Glomerular visceral epithelial cell (primary cell): Measurements from ENCODE around the gene EFNB1.
"Not testable (repeated sequence)": the region's sequence is repeated elsewhere in the genome, so short reads cannot be mapped to it uniquely, and the experiment has no call there.

Source experiments
- DNase-seq: peaks from one replicate; pipeline ENCODE4 v3.0.0-alpha.2; 2016; ENCODE audit errors: extremely low spot score

Gene EFNB1

DNA sequence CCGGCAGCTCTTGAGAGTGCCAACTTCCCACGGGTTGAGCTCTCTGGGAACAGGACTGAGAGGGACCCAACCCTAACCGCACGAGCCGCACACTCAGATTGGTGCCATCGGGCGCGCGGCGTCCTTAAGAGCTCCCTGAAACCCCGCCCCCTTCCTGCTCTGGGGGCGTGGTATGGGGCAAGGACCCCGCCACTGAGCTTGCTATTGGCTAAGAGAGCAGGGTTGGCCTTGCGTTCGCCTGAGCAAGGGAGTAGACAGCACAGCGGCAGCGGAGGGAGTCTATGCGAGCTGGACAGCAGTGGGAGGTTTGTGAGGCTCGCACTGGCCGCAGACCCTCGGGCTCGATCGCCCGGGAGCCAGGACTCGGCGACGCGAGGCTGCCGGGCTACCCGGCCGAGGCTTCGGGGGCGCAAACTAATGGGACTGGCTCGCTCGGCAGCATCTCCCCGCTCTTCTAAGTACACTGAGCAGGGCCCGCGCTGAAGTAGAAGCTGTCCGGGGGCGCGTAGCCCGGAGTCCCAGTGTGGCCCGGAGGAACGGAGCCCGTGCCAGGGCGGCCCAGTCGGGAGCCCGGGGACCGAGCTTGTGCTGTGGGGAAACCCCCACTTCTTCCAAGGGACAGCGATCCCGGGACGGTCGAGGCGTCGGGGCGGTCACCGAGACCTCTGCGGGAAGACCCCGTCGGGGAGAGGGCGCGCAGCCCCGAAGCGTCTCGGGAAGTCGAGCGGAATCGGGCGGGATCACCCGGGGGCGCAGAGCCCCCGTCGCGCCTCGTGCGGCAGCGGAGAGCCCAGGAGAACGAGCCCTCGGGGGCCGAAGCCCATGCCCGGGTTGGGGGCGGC is at the start of gene EFNB1:
Gene EFNB1, plus strand, starts transcription at position 282 of the 842 bp plus-strand sequence. CDS start 756 bp downstream, outside the sequence.
- peak; percentile 94 for DNase-seq

GRCh38 chrX:68781295-68781694 is 47.5 kb upstream of the EFNB1 start:
- not testable (repeated sequence) for DNase-seq

- no peak for DNase-seq
Measured at GRCh38 chrX:68784816-68785215, 44.0 kb upstream of the EFNB1 start.

GRCh38 chrX:68786581-68786980 is 42.2 kb upstream of the EFNB1 start:
- not testable (repeated sequence) for DNase-seq

GRCh38 chrX:68789966-68790365 is 38.9 kb upstream of the EFNB1 start:
- no peak for DNase-seq

GRCh38 chrX:68792083-68792482 is 36.7 kb upstream of the EFNB1 start:
- no peak for DNase-seq

GRCh38 chrX:68794461-68794860 is 34.4 kb upstream of the EFNB1 start:
- no peak for DNase-seq

GRCh38 chrX:68795741-68796140 is 33.1 kb upstream of the EFNB1 start:
- no peak for DNase-seq

DNA sequence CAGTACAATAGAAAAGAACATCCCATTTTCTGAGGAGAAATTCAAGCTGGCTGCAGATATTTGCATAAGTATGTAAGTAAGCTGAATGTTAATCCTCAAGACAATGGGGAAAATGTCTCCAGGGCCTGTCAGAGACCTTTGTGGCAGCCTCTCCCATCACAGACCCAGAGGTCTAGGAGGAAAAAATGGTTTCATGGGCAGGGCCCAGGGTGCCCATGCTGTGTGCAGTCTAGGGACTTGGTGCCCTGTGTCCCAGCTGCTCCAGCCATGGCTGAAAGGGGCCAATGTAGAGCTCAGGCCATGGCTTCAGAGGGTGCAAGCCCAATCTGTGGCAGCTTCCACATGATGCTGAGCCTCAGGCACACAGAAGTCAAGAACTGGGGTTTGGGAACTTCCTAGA is 30.4 kb upstream of the EFNB1 start:
- DNase-seq = not testable (repeated sequence)

DNA sequence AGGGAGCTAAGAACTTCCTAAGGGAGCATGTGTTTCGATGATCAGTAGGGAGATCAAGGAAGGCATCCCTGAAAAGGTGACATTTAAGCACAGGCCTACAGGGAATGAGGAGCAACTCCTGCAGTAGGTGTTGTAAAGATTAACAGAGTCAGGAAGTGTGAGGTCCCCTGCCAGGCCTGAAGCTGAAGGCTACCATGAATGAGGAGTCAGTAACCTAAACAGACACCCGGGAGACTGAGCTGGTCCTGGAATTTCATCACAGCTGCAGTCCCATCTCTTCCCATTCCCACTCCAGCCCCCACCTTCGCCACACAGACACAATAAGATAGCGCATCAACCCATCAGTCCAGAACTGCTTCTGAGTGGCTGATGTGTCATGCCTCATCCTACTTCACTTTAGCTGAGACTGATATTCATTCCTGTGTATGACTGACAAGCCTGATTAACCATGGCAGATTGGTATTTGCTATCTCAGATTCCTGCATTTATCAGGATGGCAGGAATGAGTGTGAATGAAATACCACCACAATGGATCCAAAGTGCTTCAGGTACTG is 27.0 kb upstream of the EFNB1 start:
- DNase-seq = no peak

DNA sequence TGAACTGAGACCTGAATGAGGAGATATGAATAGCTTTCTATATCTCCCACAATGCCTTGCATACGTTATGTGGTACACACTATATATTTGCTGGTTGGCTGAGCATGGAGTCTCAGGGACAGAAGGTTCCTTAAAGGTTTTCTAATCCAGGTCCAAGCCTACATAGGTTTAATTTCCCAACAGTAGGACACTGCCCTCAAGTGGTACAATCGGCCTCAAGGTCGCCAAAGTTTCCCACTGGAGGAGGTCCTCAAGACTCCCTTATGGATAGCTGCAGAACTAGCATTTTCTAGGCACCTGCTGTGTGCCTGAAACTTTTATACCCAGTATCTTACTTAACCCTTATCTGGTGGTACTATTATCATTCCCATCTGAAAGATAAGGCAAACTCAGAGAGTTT is 21.0 kb upstream of the EFNB1 start:
- DNase-seq = peak; percentile 15

- DNase-seq = no peak
Measured at GRCh38 chrX:68808686-68809357, 20.0 kb upstream of the EFNB1 start.

GRCh38 chrX:68820476-68821110 is 8.2 kb upstream of the EFNB1 start:
- no peak for DNase-seq

- no peak for DNase-seq
Measured at GRCh38 chrX:68821616-68822015, 7.2 kb upstream of the EFNB1 start.

- peak; percentile 49 for DNase-seq
Measured at GRCh38 chrX:68822641-68823410, 6.0 kb upstream of the EFNB1 start.

DNA sequence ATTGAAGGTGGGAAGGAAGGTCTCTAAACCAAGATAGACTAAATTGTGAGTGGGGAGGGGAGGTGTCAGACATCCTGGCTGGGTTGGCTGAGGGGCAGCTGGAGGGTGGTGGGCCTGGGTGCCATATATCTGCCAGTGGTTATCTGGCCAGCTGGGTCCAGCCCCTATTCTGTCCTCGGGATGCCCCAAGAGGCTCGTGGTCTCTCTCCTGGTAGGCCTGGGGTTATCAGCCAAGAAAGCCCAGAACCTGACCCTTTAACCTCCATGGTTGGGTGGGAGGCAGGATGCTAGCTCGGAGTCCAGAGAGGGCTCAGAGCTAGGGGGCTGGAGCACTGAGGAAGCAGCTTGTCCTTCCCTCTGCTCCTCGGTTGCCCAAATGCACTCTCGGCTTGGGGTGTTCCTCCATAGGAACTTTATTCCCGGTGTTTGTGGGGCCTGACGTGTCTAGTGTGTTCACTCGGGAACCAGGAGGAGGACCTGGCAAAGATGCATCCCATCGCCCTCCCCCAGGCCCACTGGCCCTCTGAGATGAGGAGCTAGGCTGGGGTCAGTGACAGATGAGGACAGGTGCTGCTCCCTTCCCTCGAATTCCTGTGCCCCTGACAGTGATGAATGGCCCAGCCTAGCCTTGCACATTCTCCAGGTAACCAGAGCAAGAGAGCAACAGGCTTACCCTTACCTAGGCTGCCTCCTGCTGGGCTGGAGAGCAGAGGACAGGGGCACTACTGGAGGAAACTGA is 5.2 kb upstream of the EFNB1 start:
- no peak for DNase-seq

DNA sequence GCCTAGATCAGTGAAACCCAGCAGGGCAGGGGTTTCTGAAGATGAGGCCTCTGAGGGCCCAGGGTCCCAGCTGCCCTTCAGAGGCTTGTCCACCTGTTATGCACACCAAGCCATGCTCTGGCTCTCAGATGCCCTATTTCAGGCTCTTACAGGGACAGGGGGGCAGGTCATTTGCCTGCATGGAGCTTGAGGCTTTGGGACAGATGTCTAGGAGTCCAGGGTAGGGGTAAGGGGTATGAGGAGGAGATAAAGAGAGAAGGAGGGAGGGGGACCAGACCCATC is 4.7 kb upstream of the EFNB1 start:
- no peak for DNase-seq

DNA sequence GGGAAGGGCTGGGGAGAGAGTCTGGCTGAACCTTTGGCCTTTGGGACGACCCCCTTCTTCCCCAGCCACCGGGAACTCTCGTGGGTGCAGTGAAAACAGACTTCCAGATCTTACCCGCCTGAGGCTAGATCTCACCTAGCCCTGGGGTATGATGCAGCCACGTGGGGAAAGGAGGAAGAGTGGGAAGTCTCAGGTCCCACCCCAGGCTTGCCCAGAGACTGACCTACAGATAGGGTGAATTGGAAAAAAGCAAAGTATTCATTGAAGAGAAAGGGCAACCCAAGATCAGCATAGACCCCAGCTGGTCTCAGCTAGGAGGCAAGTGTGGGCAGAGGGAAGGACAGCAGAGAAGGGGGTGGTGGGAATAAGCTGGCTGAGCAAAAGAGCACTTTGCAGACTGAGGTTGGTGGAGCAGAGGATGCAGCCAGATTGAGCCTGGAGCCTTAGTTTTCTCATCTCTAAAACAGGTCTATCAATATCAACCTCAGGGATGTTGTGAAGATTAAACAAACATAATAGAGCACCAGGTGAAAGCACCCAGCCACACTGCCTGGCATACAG is 4.2 kb upstream of the EFNB1 start:
- no peak for DNase-seq

DNA sequence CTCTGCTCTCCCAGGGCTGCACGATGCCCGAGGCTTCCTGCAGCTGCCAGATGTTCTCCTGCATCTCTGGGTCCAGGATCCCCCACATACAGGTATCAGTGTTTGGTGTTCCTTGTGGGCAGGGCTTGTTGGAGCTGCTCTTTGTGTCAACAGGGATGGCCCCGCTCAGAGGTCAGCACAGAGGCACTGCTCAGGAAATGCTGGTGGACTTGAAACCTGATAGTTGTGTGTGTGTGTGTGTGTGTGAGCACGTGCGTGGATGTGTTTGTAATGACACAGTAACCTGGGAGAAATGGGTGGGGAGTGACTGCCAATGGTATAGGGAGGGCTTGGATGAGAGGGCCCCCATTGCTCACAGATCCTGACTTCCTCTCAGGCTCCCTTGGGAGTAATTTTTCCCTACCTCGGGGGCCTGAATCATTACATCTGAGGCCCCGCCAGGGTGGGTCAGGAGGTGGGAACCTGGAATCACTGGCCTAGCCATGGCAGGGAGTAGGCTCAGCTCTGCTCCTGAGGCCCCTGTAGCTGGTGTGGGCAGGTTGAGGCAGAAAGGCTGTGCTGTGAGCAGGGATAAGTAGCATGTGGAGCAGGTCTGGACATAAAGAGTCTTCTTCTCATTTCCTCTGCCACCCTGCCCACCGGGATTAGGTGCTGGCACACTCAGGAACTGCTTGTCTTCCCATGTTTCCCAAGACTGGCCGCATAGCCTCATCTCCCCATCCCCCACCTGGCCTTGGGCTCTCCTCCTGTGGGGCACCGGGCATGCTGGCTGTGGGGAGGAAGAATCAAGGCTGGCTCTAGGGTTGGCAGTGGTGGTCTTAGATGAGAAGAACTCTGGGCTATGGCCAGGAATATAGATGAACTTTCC is 2.5 kb upstream of the EFNB1 start:
- no peak for DNase-seq

GRCh38 chrX:68827256-68827655 is 1.6 kb upstream of the EFNB1 start:
- no peak for DNase-seq
